Activated naive CD4-positive, alpha-beta T cell treated with anti-CD3 and anti-CD28 coated beads for 36 hours (primary cell): ENCODE data around the gene ANKIB1. TPM values are rescaled to one million over a fixed set of nuclear protein-coding genes. Genes with fewer than 3 reads are reported as not detected.
"Not testable (repeated sequence)": the region's sequence is repeated elsewhere in the genome, so short reads cannot be mapped to it uniquely, and the experiment has no call there.

Experiments
- CTCF ChIA-PET: fragments of 350-600 bp; sonication (Branson Sonifier 250); formaldehyde crosslinking; loops from one replicate; lab custom pipeline; 2021; ENCODE audit warnings: antibody characterized with exemption; lab: Charles Lee
- DNase-seq: peaks from one replicate; pipeline ENCODE4 v3.0.0-alpha.2; 2020
- H3K27ac Mint-ChIP-seq: one replicate; pipeline ENCODE4 v1.8.0; 2021; ENCODE audit warnings: mild to moderate bottlenecking, mixed read lengths
- H3K27me3 Mint-ChIP-seq: one replicate; pipeline ENCODE4 v1.8.0; 2021; ENCODE audit warnings: low read depth, mixed read lengths
- H3K36me3 Mint-ChIP-seq: one replicate; pipeline ENCODE4 v1.8.0; 2021; ENCODE audit warnings: low read depth, mixed read lengths
- H3K4me1 Mint-ChIP-seq: one replicate; pipeline ENCODE4 v1.8.0; 2021; ENCODE audit warnings: low read depth, mixed read lengths
- H3K4me3 Mint-ChIP-seq: one replicate; pipeline ENCODE4 v1.8.0; 2021; ENCODE audit warnings: mild to moderate bottlenecking, moderate library complexity, mixed read lengths
- H3K9me3 Mint-ChIP-seq: one replicate; pipeline ENCODE4 v1.8.0; 2021; ENCODE audit warnings: mixed read lengths
- intact Hi-C: fragments of 100-400 bp; cut with micrococcal nuclease; formaldehyde crosslinking; loops from one replicate; pipeline ENCODE4 v1.15.1; 2023
- microRNA-seq: library from miRNA; unstranded; fragments of <30 nt; microRNA quantifications from one replicate; pipeline ENCODE4 v1.2.0, GENCODE V29; 2022; ENCODE audit warnings: borderline microRNAs expressed, borderline replicate concordance
- total RNA-seq, 2 experiments: library from RNA; stranded (reverse); gene quantifications; one replicate each; pipeline ENCODE4 v1.2.3, GENCODE V29; 2021

ANKIB1 gene
- total RNA-seq, 2 experiments from 2014 or later = 37.9 to 38.4 TPM

- H3K27me3 Mint-ChIP-seq, DNase-seq, H3K4me1 Mint-ChIP-seq, H3K27ac Mint-ChIP-seq, H3K36me3 Mint-ChIP-seq, CTCF ChIA-PET, H3K4me3 Mint-ChIP-seq, H3K9me3 Mint-ChIP-seq: not testable (repeated sequence)
- intact Hi-C loops = loop anchor here (10.0 kb wide), 2 partner anchors 798 to 1178 kb away; partner anchors contain the start of gene FZD1
These were observed 196.9 kb downstream of the ANKIB1 start for GRCh38 chr7:92442720-92443119.

DNA sequence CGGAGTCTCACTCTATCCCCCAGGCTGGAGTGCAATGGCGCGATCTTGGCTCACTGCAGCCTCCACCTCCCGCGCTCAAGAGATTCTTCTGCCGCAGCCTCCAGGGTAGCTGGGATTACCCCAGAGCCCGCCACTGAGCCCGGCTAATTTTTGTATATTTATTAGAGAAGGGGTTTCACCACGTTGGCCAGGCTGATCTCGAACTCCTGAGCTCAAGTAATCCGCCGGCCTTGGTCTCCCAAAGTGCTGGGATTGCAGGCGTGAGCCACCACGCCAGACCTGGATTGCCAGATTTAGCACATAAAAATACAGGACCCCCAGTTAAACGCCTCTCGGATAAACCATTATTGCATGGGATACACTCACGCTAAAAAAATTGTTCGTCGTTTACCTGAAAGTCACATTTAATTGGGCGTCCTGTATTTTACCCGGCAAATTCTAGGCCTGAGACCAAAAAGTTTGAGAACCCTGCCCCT, 201.1 kb downstream of the ANKIB1 start:
- Mint-ChIP-seq H3K4me1 (peaks cover 12% of the 10 kb centered on the region), H3K4me3 (peak overlapping the region; percentile 82), H3K9me3 (no peaks in the 10 kb centered on the region), H3K27ac (peak overlapping the region; percentile 80), H3K36me3 (peaks cover 11% of the 10 kb centered on the region), H3K27me3 (no peaks in the 10 kb centered on the region)
- intact Hi-C loops = loop anchor here (1.0 to 10.0 kb wide), 14 partner anchors 23 to 1358 kb away; partner anchors contain the start of genes ANKIB1, CYP51A1, FAM133B and FZD1
- CTCF ChIA-PET = interaction anchor here (0.6 to 6.3 kb wide), 23 partner anchors 9 to 1357 kb away, joined by 3 to 84 read pairs (median 4); partner anchors contain the start of genes AKAP9, ANKIB1, KRIT1 and LRRD1
- DNase-seq = no peak

DNA sequence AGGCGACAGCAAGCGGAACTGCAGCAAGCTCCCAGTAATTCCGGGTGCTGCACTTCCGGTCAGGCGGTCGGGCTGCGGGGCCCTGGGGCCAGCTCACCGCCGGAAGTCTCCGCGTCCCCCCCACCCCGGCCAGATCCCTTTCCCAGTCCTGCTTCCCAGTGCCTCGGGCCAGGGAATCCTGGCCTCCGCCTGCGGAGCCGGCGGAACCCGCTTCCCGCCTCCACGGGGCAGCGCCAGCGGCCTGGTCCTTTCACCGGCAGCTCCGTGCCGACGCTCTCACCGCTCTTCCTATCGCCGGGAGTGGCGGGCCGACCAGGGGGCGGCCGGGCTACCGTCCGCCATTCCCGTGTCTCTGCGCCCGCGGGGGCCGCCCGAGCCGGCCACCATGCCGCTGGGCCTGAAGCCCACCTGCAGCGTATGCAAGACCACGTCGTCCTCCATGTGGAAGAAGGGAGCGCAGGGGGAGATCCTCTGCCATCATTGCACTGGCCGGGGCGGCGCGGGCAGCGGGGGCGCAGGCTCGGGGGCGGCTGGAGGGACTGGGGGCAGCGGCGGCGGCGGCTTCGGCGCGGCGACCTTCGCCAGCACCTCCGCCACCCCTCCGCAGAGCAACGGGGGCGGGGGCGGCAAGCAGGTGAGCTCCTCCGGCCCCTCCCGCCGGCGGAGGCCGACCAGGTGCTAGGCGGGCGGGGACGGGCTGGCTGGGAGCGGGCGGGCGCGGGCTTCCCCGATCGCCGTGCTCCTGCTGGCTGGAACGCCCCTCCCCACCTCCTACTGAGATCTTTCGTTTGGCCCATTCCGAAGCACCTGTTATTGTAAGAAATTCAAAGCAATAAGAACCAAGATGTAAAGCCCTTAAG, 201.8 kb downstream of the ANKIB1 start, which contains the start of gene GATAD1:
GATAD1 (plus strand) TSS at position 138 of the 860 bp plus-strand sequence; CDS start at position 386, 248 bp downstream.
- intact Hi-C loops = loop anchor here (1.0 to 10.0 kb wide), 16 partner anchors 23 to 1359 kb away; partner anchors contain the start of genes AKAP9, ANKIB1, CYP51A1 and FAM133B
- Mint-ChIP-seq H3K36me3 (peaks cover 11% of the 10 kb centered on the region), H3K27me3 (no peaks in the 10 kb centered on the region), H3K27ac (peak within 1 kb of the TSS; percentile 84), H3K4me1 (peaks cover 12% of the 10 kb centered on the region), H3K4me3 (peak within 1 kb of the TSS; percentile 82), H3K9me3 (no peaks in the 10 kb centered on the region)
- CTCF ChIA-PET = interaction anchor here (0.6 to 6.3 kb wide), 27 partner anchors 10 to 1358 kb away, joined by 3 to 84 read pairs (median 4); partner anchors contain the start of genes AKAP9, ANKIB1, KRIT1 and LRRD1
- peak; percentile 89 for DNase-seq

GRCh38 chr7:92448205-92448747, 202.5 kb downstream of the ANKIB1 start:
- intact Hi-C loops = loop anchor here (1.0 to 10.0 kb wide), 7 partner anchors 371 to 1183 kb away; partner anchors contain the start of genes AKAP9, FZD1, SAMD9 and VPS50
- Mint-ChIP-seq H3K4me3 (peak overlapping the region; percentile 82), H3K4me1 (peaks cover 12% of the 10 kb centered on the region), H3K9me3 (no peaks in the 10 kb centered on the region), H3K27me3 (no peaks in the 10 kb centered on the region), H3K27ac (peak overlapping the region; percentile 84), H3K36me3 (peaks cover 11% of the 10 kb centered on the region)
- CTCF ChIA-PET = interaction anchor here (0.6 to 6.3 kb wide), 17 partner anchors 10 to 618 kb away, joined by 3 to 84 read pairs (median 5); partner anchors contain the start of genes AKAP9, ANKIB1, KRIT1 and LRRD1
- DNase-seq = peak; percentile 70

Small RNAs within 50 kb of the gene (microRNA-seq; reads per million reads assigned to microRNA genes)
- gene MIR1285-1 = not detected

Other genes starting within 250 kb of the ANKIB1 start
- 10 to 100 TPM; 52.8 to 55.5 TPM for gene CYP51A1, start 111.5 kb upstream of the ANKIB1 start, total RNA-seq
- not detected for gene LRRD1, start 66.8 kb upstream of the ANKIB1 start, total RNA-seq
- 10 to 100 TPM; 21.5 to 27.9 TPM for gene KRIT1, start 60 bp upstream of the ANKIB1 start, total RNA-seq
- 10 to 100 TPM; 27.5 to 29.6 TPM for gene GATAD1, start 201.5 kb downstream of the ANKIB1 start, total RNA-seq
- not detected for gene ERVW-1, start 232.0 kb downstream of the ANKIB1 start, total RNA-seq